ENCODE results near the gene BTBD16.

The BTBD16 gene

GRCh38 chr10:122279725-122280141 lies 8.6 kb downstream of the BTBD16 start:
- no peaks in the 10 kb centered on the region for H3K36me3 ChIP-seq
- peak; percentile 84 for TF ChIP-seq CTCF (IDR thresholded peaks at IDR 0.05; ENCODE audit: low read depth, low read length)
- H3K27ac ChIP-seq = no peak overlapping the region
- H3K4me3 ChIP-seq (ENCODE audit: low read depth, low read length) = no peak overlapping the region
- peak; percentile 70 for DNase-seq
- no peaks in the 10 kb centered on the region for H3K27me3 ChIP-seq (ENCODE audit: insufficient read depth, low read depth, severe bottlenecking)
- H3K9me3 ChIP-seq (ENCODE audit: severe bottlenecking) = no peaks in the 10 kb centered on the region

GRCh38 chr10:122280156-122280555 lies 9.1 kb downstream of the BTBD16 start:
- H3K27me3 ChIP-seq (ENCODE audit: insufficient read depth, low read depth, severe bottlenecking) = no peaks in the 10 kb centered on the region
- no peaks in the 10 kb centered on the region for H3K9me3 ChIP-seq (ENCODE audit: severe bottlenecking)
- TF ChIP-seq CTCF (IDR thresholded peaks at IDR 0.05; ENCODE audit: low read depth, low read length) = no peak
- no peak for DNase-seq
- H3K4me3 ChIP-seq (ENCODE audit: low read depth, low read length) = no peak overlapping the region
- H3K27ac ChIP-seq = no peak overlapping the region
- no peaks in the 10 kb centered on the region for H3K36me3 ChIP-seq

GRCh38 chr10:122281018-122281626 lies 10.0 kb downstream of the BTBD16 start:
- no peak for TF ChIP-seq CTCF (IDR thresholded peaks at IDR 0.05; ENCODE audit: low read depth, low read length)
- no peaks in the 10 kb centered on the region for H3K36me3 ChIP-seq
- H3K27me3 ChIP-seq (ENCODE audit: insufficient read depth, low read depth, severe bottlenecking) = no peaks in the 10 kb centered on the region
- no peak for DNase-seq
- H3K4me3 ChIP-seq (ENCODE audit: low read depth, low read length) = no peak overlapping the region
- H3K9me3 ChIP-seq (ENCODE audit: severe bottlenecking) = no peaks in the 10 kb centered on the region
- H3K27ac ChIP-seq = no peak overlapping the region

- no peaks in the 10 kb centered on the region for H3K9me3 ChIP-seq (ENCODE audit: severe bottlenecking)
- no peak for DNase-seq
Observed at GRCh38 chr10:122281751-122282150, 10.7 kb downstream of the BTBD16 start.

GRCh38 chr10:122282253-122282671 lies 11.2 kb downstream of the BTBD16 start:
- TF ChIP-seq CTCF (IDR thresholded peaks at IDR 0.05; ENCODE audit: low read depth, low read length) = no peak
- no peak for DNase-seq
- no peak overlapping the region for H3K4me3 ChIP-seq (ENCODE audit: low read depth, low read length)
- H3K27me3 ChIP-seq (ENCODE audit: insufficient read depth, low read depth, severe bottlenecking) = no peaks in the 10 kb centered on the region
- no peaks in the 10 kb centered on the region for H3K36me3 ChIP-seq
- H3K27ac ChIP-seq = no peak overlapping the region
- H3K9me3 ChIP-seq (ENCODE audit: severe bottlenecking) = no peaks in the 10 kb centered on the region

More at GRCh38 chr10:122281751-122282150, 10.7 kb downstream of the BTBD16 start:
- no peak for TF ChIP-seq CTCF (IDR thresholded peaks at IDR 0.05; ENCODE audit: low read depth, low read length)
- no peaks in the 10 kb centered on the region for H3K27me3 ChIP-seq (ENCODE audit: insufficient read depth, low read depth, severe bottlenecking)
- H3K27ac ChIP-seq = no peak overlapping the region
- H3K36me3 ChIP-seq = no peaks in the 10 kb centered on the region
- no peak overlapping the region for H3K4me3 ChIP-seq (ENCODE audit: low read depth, low read length)

GRCh38 chr10:122282909-122283308 lies 11.8 kb downstream of the BTBD16 start:
- TF ChIP-seq CTCF (IDR thresholded peaks at IDR 0.05; ENCODE audit: low read depth, low read length) = no peak
- H3K27me3 ChIP-seq (ENCODE audit: insufficient read depth, low read depth, severe bottlenecking) = no peaks in the 10 kb centered on the region
- no peak for DNase-seq
- H3K4me3 ChIP-seq (ENCODE audit: low read depth, low read length) = no peak overlapping the region
- no peaks in the 10 kb centered on the region for H3K9me3 ChIP-seq (ENCODE audit: severe bottlenecking)
- H3K36me3 ChIP-seq = no peaks in the 10 kb centered on the region
- H3K27ac ChIP-seq = no peak overlapping the region
